HG03135 (cell line): Measurements from ENCODE around the gene ZMIZ1.

ENCODE experiments used
- ATAC-seq: cut with Tn5 transposase; IDR thresholded peaks from one replicate; pipeline ENCODE4 v1.9.1; 2021; ENCODE audit warnings: mild to moderate bottlenecking, moderate library complexity; ENCODE audit not compliant: unreplicated experiment

The ZMIZ1 gene

DNA sequence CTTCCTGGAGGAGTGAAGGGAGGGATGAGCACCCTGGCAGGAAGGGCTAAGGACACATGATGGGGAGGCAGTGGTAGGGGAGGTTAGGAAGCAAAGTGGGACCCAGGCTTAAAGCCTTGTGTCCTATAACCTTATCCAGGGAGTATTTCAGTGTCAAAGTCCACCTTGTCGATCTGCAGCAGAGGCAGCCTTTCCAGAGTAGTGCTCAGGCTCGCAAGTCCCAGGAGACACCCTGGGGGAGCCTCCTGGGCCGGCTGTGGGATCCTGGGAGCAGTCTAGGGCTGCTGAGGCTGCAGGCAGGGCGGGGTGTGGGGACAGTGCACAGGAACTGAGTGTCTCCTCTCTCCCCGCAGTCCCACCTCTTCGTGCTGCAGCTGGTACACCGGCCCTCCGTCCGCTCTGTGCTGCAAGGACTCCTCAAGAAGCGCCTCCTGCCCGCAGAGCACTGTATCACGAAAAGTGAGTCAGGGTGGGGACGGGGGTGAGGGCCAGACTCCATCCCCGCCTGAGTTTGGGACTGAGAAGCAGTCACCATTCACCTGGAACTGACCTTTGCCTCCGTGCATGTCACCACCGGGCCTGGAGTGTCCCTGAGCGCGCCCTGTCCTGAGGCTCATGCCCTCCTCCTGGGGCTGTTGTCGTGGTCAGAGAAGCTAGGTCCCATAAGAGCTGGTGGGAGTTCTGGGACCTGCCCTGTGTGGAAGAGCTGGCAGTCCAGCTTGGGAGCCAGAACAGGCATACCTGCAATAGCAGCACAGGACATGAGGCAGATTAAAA lies 233.2 kb downstream of the ZMIZ1 start:
- ATAC-seq: no peak

DNA sequence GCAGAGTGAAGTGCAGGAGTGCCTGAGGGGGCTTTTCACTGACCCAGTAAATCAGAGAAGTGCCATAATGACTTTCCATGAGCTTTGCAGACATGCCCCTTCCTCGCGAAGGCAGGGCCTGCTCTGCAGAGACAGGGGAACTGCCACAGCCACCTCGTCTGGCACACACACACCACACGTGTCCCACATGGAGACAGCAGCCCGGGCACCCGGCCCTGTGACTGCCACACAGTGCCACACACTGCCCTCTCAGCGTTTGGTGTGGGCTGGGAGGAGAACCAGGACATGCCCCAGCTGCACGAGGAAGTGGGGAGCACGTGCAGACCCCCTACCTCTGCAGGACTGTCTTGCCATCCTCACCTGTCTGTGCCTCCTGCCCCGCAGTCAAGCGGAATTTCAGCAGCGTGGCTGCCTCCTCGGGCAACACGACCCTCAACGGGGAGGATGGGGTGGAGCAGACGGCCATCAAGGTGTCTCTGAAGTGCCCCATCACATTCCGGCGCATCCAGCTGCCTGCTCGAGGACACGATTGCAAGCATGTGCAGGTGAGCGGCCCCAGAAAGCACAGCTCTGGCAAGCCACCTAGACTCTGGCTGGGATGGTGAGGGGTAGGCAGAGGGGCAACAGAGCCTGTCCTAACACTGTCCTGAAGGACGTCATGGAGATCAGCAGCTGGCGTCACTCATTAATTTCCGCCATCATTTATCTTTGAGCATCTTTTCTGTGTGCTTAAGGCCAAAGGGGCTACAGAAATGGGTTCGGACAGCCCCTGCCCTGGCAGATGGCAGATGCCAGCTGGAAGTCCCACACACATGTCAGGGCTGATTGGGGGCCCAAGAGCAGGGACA lies 235.1 kb downstream of the ZMIZ1 start:
- ATAC-seq: no peak

- no peak for ATAC-seq
These were observed 235.8 kb downstream of the ZMIZ1 start for GRCh38 chr10:79304479-79305087.

DNA sequence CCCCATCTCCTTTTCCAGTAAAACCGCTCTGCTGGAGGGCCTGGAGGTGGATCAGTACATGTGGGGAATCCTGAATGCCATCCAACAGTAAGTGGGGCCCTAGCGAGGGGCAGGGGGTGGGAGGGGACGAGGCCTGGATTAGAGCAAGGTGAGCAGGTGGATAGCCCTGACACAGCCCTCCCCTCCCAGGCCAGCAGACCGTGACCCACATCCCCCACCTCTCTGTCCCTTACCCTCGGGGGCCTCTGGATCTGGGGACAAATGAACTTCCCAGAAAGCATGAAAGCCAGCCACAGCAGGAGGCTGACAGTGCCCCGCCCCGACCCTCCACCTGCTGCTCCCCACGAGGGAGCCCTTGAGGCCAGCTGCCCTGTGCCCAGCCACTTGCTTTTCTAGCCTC lies 236.7 kb downstream of the ZMIZ1 start:
- no peak for ATAC-seq

DNA sequence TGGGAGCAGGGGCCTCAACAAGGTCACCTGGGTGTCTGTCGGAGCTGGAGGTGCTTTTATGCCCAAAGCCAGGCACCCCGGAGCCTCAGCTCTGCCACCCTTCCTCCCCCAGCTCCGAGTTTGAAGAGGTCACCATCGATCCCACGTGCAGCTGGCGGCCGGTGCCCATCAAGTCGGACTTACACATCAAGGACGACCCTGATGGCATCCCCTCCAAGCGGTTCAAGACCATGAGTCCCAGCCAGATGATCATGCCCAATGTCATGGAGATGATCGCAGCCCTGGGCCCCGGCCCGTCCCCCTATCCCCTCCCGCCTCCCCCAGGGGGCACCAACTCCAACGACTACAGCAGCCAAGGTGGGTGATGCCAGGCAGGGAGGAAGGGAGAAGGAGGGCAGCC lies 237.2 kb downstream of the ZMIZ1 start:
- no peak for ATAC-seq

GRCh38 chr10:79306644-79307220 lies 238.0 kb downstream of the ZMIZ1 start:
- no peak for ATAC-seq

- no peak for ATAC-seq
These were observed 239.2 kb downstream of the ZMIZ1 start for GRCh38 chr10:79308016-79308415.

GRCh38 chr10:79308969-79309665 lies 240.4 kb downstream of the ZMIZ1 start:
- no peak for ATAC-seq

DNA sequence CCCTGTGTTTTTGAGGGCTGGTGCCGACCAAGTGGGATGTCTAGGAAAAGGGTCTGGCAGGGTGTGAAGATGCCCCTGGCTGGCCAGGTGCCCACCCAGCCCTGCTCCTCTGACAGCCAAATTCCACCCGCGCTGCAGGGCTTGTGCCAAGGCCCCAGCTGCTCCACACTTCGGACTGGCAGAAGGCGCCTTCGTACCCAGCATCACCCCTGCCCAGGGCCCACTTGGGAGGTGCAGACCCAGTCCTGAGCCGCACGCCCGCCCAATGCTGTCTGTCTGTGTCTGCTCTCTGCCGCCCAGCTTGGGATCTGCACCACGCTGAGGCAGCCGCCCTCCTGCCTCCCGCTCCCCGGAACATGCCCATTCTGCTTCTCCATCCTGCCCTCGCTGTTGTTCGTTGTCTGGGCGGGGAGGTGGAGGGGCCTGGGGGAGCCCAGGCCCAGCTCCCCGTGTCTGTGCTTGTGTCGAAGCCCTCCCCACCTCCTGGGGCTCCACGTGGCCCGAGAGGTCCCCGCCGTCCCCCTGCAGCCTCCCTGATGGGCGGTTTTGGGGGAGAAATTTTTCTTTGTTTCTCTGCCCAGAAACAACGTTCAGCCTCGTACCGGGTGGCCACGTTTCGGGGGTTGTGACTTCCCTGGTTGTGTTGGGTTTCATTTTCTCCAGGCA lies 241.6 kb downstream of the ZMIZ1 start:
- ATAC-seq: no peak

DNA sequence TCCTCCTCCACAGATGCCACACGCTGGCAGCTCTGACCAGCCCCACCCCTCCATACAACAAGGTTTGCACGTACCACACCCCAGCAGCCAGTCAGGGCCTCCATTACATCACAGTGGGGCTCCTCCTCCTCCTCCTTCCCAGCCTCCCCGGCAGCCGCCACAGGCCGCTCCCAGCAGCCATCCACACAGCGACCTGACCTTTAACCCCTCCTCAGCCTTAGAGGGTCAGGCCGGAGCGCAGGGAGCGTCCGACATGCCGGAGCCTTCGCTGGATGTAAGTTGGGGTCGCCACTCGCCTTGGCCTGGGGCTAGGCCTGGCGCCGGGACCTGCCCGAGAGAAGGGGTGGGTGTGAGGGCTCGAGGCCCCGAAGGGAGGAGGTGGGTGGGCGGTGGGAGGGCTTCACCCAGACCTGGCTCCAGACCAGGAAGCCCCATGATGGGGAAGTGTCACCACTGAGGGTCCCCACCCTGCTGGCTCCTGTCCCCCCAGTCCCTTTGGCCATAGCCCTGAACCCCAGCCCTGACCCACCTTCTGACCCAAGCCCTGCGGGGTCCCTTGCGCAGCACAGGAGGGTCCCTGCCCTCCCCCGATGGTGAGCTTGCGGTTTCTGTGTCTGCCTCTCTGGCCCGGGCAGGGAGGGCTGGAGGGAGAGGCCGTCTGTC lies 242.3 kb downstream of the ZMIZ1 start:
- ATAC-seq: no peak

DNA sequence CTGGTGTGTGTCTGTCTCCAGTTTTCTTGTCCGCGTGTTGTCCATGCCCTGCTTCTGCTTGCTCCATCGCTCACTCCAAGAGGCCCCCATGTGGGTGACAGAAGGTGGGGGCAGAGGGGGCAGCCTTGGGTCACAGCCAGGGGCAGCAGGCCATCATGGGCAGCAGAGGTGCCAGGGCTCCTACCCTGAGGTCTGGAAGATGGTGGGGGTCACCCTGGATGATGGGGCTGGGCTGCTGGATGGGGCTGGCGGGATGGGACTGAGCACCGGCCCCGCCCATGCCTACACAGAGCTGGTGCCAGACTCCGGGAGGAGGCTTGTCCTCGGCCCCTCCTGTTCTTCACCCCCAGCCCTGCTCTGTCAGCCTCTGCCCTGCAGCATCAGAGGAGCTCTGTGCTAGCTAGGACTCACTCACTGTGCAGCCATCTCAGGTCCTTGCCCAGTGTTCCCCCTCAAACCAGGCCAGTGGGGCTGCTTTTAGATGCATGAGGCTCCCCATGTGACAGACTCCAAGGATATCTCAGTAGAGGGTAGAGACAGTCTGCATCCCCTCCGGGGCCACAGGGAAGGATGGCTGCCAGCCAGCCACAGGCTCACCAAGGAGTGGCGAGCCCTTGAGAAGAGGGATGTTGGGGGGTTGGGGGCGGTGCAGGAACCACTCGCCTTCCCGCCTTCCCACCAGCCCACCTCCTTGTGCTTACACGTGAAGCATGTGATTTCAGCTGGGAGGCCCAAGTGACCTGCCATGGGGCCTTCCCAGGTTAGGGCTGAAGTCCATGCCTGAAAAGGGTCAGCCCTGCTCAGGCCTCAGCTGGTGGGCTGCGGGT lies 243.0 kb downstream of the ZMIZ1 start:
- no peak for ATAC-seq

- ATAC-seq: no peak
These were observed 243.9 kb downstream of the ZMIZ1 start for GRCh38 chr10:79312601-79313187.

DNA sequence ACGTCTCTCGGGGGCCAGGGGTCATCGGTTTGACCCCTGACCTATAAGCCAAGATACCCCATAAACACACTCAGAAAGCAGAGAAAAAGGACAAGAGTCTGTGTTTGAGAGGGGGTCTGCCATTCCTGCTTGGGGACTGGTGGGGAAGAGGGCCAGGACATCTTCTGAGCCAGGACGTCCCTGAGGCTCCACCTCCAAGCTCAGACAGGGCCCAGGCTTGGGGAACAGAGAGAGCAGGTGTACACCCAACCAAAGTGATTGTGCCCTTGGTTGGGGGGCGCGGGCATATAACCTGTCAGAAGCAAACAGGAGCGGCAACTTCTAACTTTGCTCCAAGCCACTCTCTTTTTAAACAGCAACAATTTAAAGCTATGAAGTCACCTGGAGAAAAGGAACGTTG lies 244.6 kb downstream of the ZMIZ1 start:
- no peak for ATAC-seq

DNA sequence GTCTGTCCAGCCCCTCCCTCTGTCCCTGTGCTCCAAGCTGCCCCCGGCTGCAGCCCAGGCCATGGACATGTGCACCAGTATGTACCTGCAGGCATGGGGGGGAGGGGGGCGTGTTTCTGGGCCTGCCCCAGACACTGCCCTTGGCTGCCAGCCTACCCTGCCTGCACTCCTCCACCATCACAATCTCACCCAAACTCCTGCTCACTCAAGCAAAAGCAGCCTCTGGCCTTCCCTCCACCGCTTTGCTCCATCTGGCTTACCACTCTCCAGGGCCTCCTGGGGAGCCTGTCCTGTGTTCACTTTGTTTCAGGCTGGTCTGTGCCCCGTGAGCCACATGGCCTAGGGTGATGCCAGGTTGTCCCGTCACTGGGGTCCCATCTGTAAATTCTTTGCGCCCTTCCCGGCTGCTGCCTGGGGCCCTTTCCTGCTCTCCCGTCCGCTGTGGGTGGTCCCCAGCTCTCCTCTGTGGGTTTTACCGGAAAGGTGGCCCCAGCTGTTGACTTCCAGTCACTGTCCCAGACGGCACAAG lies 245.2 kb downstream of the ZMIZ1 start:
- ATAC-seq: no peak

DNA sequence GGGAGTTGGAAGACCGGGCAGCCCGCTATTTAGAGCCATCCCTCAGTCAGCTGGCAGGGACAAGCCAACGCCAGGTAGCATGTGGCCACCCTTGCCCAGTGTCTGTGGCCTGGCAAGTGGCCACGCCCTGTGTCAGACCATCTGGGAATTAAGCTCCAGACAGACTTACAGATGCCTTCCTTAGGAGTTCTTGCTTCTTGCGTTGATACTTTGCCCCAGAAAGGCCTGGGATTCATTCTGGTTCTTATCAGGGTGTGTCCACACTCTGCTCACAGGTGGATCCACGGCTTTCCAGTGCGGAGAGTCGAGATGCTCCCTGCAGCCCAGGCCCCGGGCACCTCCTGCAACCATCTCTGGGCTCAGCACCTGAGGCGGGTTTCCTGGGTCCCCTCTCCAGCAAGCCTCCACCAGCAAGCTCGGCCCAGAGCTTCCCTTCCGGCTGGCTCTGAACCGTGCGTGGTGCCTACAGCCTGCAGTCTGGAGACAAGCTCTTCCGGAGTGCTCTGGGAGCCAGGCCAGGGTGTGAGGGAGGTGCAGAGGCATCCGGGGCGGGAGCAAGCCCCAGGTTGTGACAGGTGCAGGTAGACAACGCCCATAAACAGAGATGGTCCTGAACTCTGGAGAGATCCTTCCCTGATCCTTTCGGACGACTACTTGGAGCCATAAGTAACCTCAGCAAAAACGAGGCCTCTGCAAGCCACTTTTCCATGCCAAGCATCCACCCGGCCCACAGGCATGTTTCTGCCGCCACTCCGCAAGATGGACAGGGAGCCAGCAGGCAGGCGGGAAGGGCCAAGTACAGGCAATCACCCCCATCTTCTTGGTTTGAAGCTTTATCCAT lies 246.2 kb downstream of the ZMIZ1 start:
- no peak for ATAC-seq

DNA sequence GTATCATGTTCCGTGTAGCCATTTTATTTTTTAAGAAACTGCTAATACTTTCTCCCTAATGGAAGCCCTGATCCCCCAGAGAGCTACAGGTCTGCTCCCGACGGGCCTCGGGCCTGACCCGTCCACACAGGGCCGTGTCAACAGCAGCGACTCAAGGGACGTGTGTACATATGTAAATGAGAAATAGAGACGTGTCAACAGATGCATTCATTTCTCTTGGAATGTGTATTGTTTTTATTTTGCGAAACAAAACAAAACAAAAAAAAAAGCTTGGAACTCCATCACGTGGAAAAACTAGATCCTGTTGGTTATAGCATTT lies 246.8 kb downstream of the ZMIZ1 start:
- no peak for ATAC-seq

DNA sequence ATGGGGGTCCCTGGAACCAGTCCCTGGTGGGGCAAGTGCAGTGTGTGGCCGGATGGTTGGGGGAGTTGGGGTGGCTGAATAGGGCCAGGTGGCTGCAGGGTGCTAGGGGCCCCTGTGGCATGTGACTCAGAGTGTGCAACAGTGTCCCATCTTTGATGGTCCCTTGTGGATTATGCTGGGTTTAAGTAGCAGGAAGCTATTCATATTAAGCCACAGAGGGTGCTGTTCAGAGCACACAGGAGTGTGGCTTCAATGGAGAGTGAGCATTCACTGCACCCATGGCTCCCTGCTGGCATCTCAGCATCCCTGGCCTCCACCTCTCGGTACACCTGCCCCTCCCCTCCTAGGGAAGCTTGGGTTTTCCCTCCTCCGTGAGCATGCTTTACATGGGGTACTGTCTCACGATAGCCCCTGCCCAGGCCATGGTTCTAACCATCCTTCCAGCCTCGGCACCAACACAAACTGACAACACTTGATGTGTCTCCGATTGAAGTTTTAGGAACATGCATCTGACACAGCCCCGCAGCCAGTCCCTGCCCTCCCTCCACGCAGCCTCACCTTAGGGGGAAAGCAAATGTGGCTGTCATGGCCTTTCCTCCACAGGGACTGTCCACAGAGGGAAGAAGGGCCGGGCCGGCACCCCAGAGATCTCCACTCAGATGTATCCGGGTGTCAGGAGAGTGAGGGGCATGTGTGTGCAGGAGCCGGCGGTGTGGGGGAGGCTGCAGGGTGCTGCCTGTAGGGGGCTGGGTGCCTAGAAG lies 248.1 kb downstream of the ZMIZ1 start:
- ATAC-seq: no peak
